Ovary (tissue), 3 donors: Measurements from ENCODE around the gene DSCAM.

Experiments used
- POLR2A ChIP-seq: fragments of 450-650 bp; IDR thresholded peaks from one replicate; pipeline ENCODE4 v1.6.1; 2017; ENCODE audit warnings: antibody characterized with exemption, mild to moderate bottlenecking, moderate library complexity
- TF ChIP-seq, protein P1 (sequence below), 3 donors: fragments of 450-650 bp in 2 of 3; fragments of 200-600 bp in 1 of 3; IDR thresholded peaks; one replicate each; pipeline versions ENCODE4 v1.5.1 to v1.8.0; 2016 to 2022; ENCODE audit warnings: antibody characterized with exemption in 3 of 3, mild to moderate bottlenecking in 1 of 3
- donor health status: DM: no; HTN: no; CAD: no.

DNA sequence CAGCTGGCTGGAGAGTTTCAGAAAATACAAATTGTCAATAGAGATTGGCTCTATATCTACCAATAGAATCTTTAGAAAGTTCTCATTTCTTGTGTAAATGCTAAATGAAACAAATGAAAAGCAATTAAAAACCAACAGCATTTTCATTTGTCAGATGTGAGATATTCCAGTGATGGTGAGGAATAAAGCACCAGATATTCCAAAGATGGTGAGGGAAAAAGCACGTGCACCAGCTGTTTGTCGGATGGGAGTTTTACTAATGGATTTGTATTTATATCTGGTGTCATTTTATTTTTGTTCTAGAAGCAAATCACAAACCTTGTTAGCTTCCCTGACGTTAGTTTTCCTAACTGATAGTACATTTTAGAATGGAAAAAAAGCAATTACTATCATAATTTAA is 790.9 kb downstream of the DSCAM start:
- TF ChIP-seq, protein P1, sequence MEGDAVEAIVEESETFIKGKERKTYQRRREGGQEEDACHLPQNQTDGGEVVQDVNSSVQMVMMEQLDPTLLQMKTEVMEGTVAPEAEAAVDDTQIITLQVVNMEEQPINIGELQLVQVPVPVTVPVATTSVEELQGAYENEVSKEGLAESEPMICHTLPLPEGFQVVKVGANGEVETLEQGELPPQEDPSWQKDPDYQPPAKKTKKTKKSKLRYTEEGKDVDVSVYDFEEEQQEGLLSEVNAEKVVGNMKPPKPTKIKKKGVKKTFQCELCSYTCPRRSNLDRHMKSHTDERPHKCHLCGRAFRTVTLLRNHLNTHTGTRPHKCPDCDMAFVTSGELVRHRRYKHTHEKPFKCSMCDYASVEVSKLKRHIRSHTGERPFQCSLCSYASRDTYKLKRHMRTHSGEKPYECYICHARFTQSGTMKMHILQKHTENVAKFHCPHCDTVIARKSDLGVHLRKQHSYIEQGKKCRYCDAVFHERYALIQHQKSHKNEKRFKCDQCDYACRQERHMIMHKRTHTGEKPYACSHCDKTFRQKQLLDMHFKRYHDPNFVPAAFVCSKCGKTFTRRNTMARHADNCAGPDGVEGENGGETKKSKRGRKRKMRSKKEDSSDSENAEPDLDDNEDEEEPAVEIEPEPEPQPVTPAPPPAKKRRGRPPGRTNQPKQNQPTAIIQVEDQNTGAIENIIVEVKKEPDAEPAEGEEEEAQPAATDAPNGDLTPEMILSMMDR (IDR thresholded peaks at IDR 0.05): no peak
- no peak for TF ChIP-seq POLR2A
